SK-N-SH treated with all-trans-retinoic acid at 6 μM for 48 hours (cell line): Measurements from ENCODE around the gene INSL3.

ENCODE experiments used
- CREB5 ChIP-seq: fragments of 250-450 bp; sonication (Bioruptor Pico); IDR thresholded peaks from 2 replicates; pipeline ENCODE4 v1.5.1; 2020; ENCODE audit warnings: low read depth, mild to moderate bottlenecking, moderate library complexity
- PATZ1 ChIP-seq: fragments of 250-450 bp; sonication (Bioruptor Pico); IDR thresholded peaks from 2 replicates; pipeline ENCODE4 v1.8.0; 2020; ENCODE audit warnings: mild to moderate bottlenecking, moderate library complexity, borderline replicate concordance
- RARB ChIP-seq: fragments of 250-450 bp; sonication (Bioruptor Pico); IDR thresholded peaks from 2 replicates; pipeline ENCODE4 v1.8.0; 2021; ENCODE audit warnings: mild to moderate bottlenecking, moderate library complexity
- ZC3H10 ChIP-seq: fragments of 250-450 bp; sonication (Bioruptor Pico); IDR thresholded peaks from 2 replicates; pipeline ENCODE4 v1.5.1; 2021; ENCODE audit warnings: mild to moderate bottlenecking, moderate library complexity

DNA sequence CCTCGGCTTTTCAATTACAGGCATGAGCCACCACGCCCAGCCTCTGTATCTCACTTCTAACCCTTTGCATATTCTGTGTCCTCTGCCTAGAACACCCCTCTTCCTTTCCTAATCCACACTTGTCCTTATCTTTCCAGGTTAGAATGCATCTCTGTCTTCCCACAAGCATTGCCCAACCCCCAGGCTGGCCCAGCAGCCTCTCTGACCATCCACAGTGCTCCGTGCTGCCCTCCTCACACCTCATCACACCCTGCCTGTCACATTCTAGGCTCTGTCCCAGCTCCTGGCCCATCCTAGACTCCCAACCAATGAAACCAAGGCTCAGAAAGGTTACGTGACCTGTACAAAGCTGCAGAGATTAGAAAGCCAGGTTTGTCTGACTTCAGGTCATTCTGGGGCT lies 15.2 kb upstream of the INSL3 start:
- TF ChIP-seq RARB (CRISPR knock-in tag) (no peak), CREB5 (CRISPR knock-in tag) (no peak), PATZ1 (CRISPR knock-in tag) (no peak), ZC3H10 (CRISPR knock-in tag) (no peak)
